Neuron (in vitro differentiated cells): ENCODE measurements around the gene FRMD1.

Experiments
- H2AFZ ChIP-seq: one replicate; pipeline ENCODE4 v1.6.1; 2013; ENCODE audit warnings: low read depth, mild to moderate bottlenecking, inconsistent platforms, low read length, moderate library complexity
- H3K27me3 ChIP-seq: one replicate; pipeline ENCODE4 v1.6.1; 2013; ENCODE audit warnings: low read length; ENCODE audit not compliant: insufficient read depth
- H3K36me3 ChIP-seq: one replicate; pipeline ENCODE4 v1.6.1; 2013; ENCODE audit warnings: low read length; ENCODE audit not compliant: insufficient read depth
- H3K4me1 ChIP-seq: one replicate; pipeline ENCODE4 v1.6.1; 2013; ENCODE audit warnings: low read length; ENCODE audit not compliant: insufficient read depth
- H3K4me3 ChIP-seq: 2 replicates; pipeline ENCODE4 v1.5.1; 2013; ENCODE audit warnings: mild to moderate bottlenecking, low read length, moderate library complexity
- H3K9me3 ChIP-seq: one replicate; pipeline ENCODE4 v1.6.1; 2013; ENCODE audit warnings: low read length

Gene FRMD1

DNA sequence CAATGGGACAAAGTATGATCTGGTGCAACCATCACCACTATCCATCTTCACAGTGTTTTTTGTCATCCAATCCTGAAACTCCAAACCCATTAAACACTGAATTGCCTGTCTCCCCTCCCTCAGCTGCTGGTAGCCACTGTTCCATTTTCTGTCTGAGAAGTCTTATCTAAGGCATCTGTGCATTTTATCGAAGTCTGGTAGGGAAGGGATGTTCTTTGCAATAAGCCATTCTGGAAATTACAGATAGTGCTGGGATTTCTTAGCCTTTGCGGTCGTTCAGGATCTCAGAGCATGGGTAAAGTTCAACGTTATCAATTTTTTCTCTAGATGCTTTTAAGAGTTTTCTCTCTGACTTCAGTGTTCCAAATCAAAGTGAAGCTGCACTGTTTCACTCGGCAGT is 57.4 kb downstream of the FRMD1 start:
- H3K36me3 ChIP-seq = no peaks in the 10 kb centered on the region
- H2AFZ ChIP-seq = no peak overlapping the region
- H3K4me3 ChIP-seq = no peak overlapping the region
- H3K27me3 ChIP-seq = no peaks in the 10 kb centered on the region
- H3K9me3 ChIP-seq = peaks cover 8% of the 10 kb centered on the region
- H3K4me1 ChIP-seq = no peaks in the 10 kb centered on the region

DNA sequence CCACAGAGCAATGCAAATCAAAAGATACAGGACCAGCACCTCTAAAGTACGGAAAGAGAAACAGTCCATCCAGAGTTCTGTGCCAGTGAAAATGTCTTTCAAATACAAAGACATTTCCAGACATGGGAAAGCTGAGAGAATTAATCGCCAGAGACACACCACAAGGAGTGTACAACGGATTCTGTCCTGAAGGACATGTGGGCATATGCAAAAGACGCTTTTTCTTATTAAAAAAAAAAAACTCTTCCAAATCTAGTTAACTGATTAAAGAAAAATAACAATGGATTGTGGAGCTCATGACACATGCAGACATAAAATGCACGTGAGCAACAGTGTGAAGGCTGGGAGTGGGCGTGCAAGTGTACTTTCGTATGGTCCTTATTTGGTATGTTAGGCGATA is 58.8 kb downstream of the FRMD1 start:
- Histone ChIP-seq H3K4me3 (no peak overlapping the region), H3K36me3 (no peaks in the 10 kb centered on the region), H2AFZ (no peak overlapping the region), H3K9me3 (peaks cover 5% of the 10 kb centered on the region), H3K27me3 (no peaks in the 10 kb centered on the region), H3K4me1 (no peaks in the 10 kb centered on the region)

- Histone ChIP-seq H3K4me3 (no peak overlapping the region), H3K36me3 (no peaks in the 10 kb centered on the region), H2AFZ (no peak overlapping the region), H3K27me3 (no peaks in the 10 kb centered on the region), H3K4me1 (no peaks in the 10 kb centered on the region), H3K9me3 (peaks cover 5% of the 10 kb centered on the region)
Measured at GRCh38 chr6:168018664-168019063, 60.3 kb downstream of the FRMD1 start.

DNA sequence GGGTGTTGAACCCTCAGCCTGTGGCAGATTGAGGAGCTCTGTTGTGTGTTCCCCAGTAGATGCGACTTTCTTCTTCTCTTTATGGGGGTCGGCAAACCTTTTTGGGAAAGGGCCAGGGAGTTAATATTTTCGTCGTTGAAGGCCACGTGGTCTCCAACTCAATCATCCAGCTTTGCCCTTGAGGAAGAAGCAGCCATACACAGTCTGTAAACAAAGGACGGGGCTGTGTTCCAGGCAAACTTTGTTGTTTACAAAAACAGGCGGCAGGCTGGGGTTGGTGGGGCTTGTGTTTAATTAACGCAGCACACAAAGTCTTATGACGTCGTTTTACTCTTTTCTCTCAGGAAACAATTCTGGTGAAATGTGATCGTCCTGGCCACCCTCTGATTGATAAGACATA is 61.4 kb downstream of the FRMD1 start:
- Histone ChIP-seq H3K27me3 (no peaks in the 10 kb centered on the region), H3K36me3 (no peaks in the 10 kb centered on the region), H3K9me3 (peaks cover 5% of the 10 kb centered on the region), H2AFZ (no peak overlapping the region), H3K4me3 (no peak overlapping the region), H3K4me1 (no peaks in the 10 kb centered on the region)

DNA sequence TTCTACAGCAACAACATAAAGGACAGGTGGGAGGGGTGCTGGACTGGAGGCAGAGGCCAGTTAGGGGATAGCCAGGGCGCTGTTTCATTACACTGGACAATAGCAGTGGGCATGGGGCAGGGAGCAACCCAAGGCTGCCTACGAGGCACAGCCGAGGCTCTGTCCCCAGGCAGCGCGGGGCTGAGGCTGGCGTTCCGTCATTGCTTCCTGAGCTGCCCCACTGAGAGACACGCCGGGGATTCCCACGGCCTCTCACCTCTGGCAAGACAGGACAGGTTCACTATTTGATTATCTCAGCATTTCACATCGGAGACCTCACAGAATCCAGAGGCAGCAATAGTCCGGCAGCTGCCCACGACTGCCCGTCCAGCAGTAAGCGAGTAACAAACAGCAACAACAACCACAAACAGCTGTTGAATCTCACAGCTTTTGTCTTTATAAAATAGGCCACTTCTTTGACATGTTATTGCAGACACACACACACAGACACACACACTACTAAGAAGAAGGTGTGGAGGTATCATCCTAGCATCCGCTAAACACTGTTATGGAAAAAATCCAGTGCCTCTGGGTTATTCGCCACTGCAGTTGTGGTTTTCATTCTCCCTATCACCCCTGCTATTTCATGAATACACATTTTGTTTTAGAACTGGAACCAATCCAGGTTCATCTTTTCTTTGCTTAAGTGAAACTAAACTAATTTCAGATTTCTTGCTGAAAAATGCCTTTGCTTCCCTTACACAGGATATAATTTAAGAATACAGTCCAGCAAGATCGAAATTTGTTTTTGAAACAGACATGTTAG is 62.1 kb downstream of the FRMD1 start:
- H2AFZ ChIP-seq = no peak overlapping the region

GRCh38 chr6:168016176-168016620 is 62.8 kb downstream of the FRMD1 start:
- Histone ChIP-seq H3K4me1 (no peaks in the 10 kb centered on the region), H3K4me3 (no peak overlapping the region), H3K36me3 (no peaks in the 10 kb centered on the region), H3K27me3 (no peaks in the 10 kb centered on the region), H3K9me3 (peaks cover 10% of the 10 kb centered on the region), H2AFZ (no peak overlapping the region)

More for the DNA sequence above, 62.1 kb downstream of the FRMD1 start:
- peaks cover 10% of the 10 kb centered on the region for H3K9me3 ChIP-seq
- no peaks in the 10 kb centered on the region for H3K36me3 ChIP-seq
- no peak overlapping the region for H3K4me3 ChIP-seq
- H3K4me1 ChIP-seq = no peaks in the 10 kb centered on the region
- no peaks in the 10 kb centered on the region for H3K27me3 ChIP-seq

- Histone ChIP-seq H2AFZ (no peak overlapping the region), H3K36me3 (no peaks in the 10 kb centered on the region), H3K4me1 (no peaks in the 10 kb centered on the region), H3K4me3 (no peak overlapping the region), H3K27me3 (no peaks in the 10 kb centered on the region), H3K9me3 (peaks cover 10% of the 10 kb centered on the region)
Measured at GRCh38 chr6:168015482-168016175, 63.4 kb downstream of the FRMD1 start.

DNA sequence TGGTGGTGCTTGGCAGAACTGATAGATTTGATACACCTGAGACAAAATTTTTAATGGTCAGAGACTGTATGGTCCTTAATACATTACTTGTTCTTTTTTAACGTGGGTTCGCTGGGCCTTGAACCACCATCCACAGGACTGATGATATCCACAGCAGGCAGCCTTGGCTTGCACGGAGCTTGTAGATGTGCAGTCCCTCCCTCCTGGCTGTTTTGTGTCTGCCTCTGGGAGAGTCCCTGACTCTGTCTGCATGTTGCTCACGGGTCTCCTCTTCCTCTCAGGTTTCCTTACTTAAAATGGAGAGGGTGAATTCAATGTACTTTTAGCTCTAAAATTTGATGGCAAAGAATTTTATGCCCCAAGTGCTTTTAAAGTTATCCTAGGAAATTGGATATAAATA is 64.0 kb downstream of the FRMD1 start:
- H3K4me1 ChIP-seq = no peaks in the 10 kb centered on the region
- H3K27me3 ChIP-seq = no peaks in the 10 kb centered on the region
- peaks cover 10% of the 10 kb centered on the region for H3K9me3 ChIP-seq
- H3K4me3 ChIP-seq = no peak overlapping the region
- no peaks in the 10 kb centered on the region for H3K36me3 ChIP-seq
- no peak overlapping the region for H2AFZ ChIP-seq

DNA sequence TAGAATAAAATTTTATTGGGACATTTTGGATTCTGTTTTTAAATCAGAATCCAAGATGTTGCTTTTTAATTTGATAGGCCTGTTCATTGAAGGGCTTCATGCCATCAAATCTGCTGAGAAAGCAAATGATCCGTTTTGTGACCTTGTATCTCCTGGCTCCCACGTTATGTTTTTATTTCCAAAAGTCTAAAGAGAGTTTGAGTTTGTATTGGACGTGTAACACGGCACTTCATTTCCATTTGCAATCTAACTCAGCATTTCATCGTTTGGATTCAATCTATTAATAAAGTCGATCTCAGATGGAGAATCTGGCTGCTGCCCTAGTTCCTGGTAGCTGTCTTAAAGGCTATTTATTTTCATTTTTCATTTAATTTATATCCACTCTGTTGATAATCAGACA is 64.6 kb downstream of the FRMD1 start:
- peaks cover 10% of the 10 kb centered on the region for H3K9me3 ChIP-seq
- H3K4me1 ChIP-seq = no peaks in the 10 kb centered on the region
- H2AFZ ChIP-seq = no peak overlapping the region
- no peak overlapping the region for H3K4me3 ChIP-seq
- H3K27me3 ChIP-seq = no peaks in the 10 kb centered on the region
- H3K36me3 ChIP-seq = no peaks in the 10 kb centered on the region

DNA sequence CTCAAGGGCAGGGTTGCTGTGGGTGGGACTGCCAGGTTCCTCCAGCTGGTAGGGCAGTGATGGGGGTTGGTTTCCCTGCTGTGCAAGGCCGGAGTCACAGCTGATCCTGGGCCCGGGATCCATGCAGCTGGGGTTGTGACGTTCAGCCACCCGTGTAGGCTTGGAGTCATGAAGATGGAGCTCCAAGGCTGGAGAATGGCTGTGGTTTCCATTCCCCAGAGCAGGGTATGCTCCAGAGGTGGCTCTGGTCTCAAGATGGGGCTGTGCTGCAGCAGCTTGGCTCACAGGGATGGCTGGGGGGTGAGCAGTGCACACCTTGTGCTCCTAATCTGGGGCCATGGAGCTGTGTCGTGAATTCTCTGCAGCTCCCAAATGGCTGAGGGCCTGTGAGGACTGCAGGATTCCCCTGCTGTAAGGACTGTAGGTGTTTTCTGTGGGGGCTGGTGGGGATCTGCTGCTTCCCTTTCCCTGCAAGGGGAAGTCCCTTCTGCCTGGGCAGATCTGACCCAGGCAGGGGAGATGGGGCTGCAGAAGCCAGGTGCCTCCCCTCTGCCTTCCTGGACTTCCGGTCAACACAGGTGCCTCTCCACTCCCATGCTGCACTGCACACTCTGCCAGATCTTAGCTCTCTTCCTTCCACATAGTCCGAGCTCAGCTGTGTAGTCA is 65.6 kb downstream of the FRMD1 start:
- H3K4me3 ChIP-seq = no peak overlapping the region
- H3K27me3 ChIP-seq = no peaks in the 10 kb centered on the region
- H3K36me3 ChIP-seq = no peaks in the 10 kb centered on the region
- peaks cover 8% of the 10 kb centered on the region for H3K9me3 ChIP-seq
- H3K4me1 ChIP-seq = no peaks in the 10 kb centered on the region
- H2AFZ ChIP-seq = no peak overlapping the region

DNA sequence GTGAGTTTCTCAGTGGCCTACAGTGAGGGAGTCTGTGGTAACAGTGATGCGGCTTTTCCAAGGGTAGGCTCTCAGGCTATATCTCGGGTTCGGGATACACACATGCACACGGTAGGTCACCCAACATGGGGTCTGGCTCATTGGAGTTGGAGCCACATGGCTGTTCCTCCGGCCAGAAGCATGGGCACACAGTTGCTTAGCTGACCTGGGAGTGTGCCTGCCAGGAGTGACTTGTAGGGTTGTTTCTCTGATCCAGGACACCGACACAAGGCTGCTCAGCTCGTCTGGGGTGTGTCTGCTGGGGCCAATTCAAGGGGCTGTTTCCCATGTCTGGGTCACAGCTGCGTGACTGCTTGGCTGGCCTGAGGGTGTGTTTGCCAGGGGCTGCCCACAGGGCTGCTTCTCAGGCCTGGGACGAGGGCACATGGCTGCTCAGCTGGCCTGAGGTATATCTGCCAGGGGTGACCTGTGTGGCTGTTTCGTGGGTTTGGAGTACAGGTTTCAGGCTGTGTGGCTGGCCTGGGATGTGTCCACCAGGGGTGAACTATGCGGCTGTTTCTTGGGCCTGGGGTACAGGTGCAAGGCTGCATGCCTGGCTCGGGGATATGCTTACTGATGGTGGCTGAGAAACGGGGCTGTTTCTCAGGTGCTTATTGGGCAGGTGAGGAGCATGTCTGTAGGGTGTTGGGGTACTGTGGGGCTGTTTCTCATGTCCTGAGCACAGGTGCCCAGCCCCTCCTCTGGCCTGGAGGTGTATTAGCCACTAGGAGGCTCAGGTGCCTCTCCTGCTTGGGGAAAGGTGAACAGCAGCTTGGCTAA is 66.4 kb downstream of the FRMD1 start:
- Histone ChIP-seq H3K4me3 (no peak overlapping the region), H3K36me3 (no peaks in the 10 kb centered on the region), H3K4me1 (no peaks in the 10 kb centered on the region), H3K27me3 (no peaks in the 10 kb centered on the region), H2AFZ (no peak overlapping the region), H3K9me3 (peaks cover 5% of the 10 kb centered on the region)

GRCh38 chr6:168011291-168011690 is 67.7 kb downstream of the FRMD1 start:
- H3K36me3 ChIP-seq = no peaks in the 10 kb centered on the region
- H3K27me3 ChIP-seq = no peaks in the 10 kb centered on the region
- H3K9me3 ChIP-seq = peaks cover 5% of the 10 kb centered on the region
- no peak overlapping the region for H3K4me3 ChIP-seq
- no peak overlapping the region for H2AFZ ChIP-seq
- no peaks in the 10 kb centered on the region for H3K4me1 ChIP-seq
